ENCODE results near the gene SLC6A19. TPM values are rescaled to one million over a fixed set of nuclear protein-coding genes. Genes with fewer than 3 reads are reported as not detected.

The SLC6A19 gene
- total RNA-seq, 2 donors from 2014 or later = not detected

GRCh38 chr5:1222621-1223277, 21.4 kb downstream of the SLC6A19 start:
- Histone ChIP-seq H3K27me3 (no peaks in the 10 kb centered on the region), H3K36me3 (no peaks in the 10 kb centered on the region), H3K9me3 (no peaks in the 10 kb centered on the region), H3K4me3 (no peak overlapping the region), H3K4me1 (no peaks in the 10 kb centered on the region), H3K27ac (no peak overlapping the region)
- TF ChIP-seq CTCF (IDR thresholded peaks at IDR 0.05) = no peak
- DNase-seq (ENCODE audit: low spot score) = no peak

GRCh38 chr5:1223278-1223670, 21.9 kb downstream of the SLC6A19 start:
- no peak for DNase-seq (ENCODE audit: low spot score)
- no peaks in the 10 kb centered on the region for H3K9me3 ChIP-seq
- no peaks in the 10 kb centered on the region for H3K36me3 ChIP-seq
- no peak for TF ChIP-seq CTCF (IDR thresholded peaks at IDR 0.05)
- H3K4me1 ChIP-seq = no peaks in the 10 kb centered on the region
- no peak overlapping the region for H3K27ac ChIP-seq
- H3K4me3 ChIP-seq = no peak overlapping the region
- no peaks in the 10 kb centered on the region for H3K27me3 ChIP-seq

GRCh38 chr5:1224631-1225030, 23.2 kb downstream of the SLC6A19 start:
- DNase-seq (ENCODE audit: low spot score) = no peak
- no peak for TF ChIP-seq CTCF (IDR thresholded peaks at IDR 0.05)
- H3K4me1 ChIP-seq = no peaks in the 10 kb centered on the region
- H3K27ac ChIP-seq = no peak overlapping the region
- H3K27me3 ChIP-seq = no peaks in the 10 kb centered on the region
- H3K4me3 ChIP-seq = no peak overlapping the region
- H3K36me3 ChIP-seq = no peaks in the 10 kb centered on the region
- H3K9me3 ChIP-seq = no peaks in the 10 kb centered on the region

- Histone ChIP-seq H3K27me3 (no peaks in the 10 kb centered on the region), H3K9me3 (no peaks in the 10 kb centered on the region), H3K36me3 (no peaks in the 10 kb centered on the region), H3K4me1 (no peaks in the 10 kb centered on the region), H3K27ac (no peak within 1 kb of the TSS), H3K4me3 (no peak within 1 kb of the TSS)
- TF ChIP-seq CTCF (IDR thresholded peaks at IDR 0.05) = no peak
- DNase-seq (ENCODE audit: low spot score) = no peak
Measured at GRCh38 chr5:1225081-1225480, 23.7 kb downstream of the SLC6A19 start, which contains the start of gene SLC6A18. Gene SLC6A18 (plus strand): TSS chr5:1225381. CDS start chr5:1225478, 97 bp downstream.

GRCh38 chr5:1226231-1226630, 24.8 kb downstream of the SLC6A19 start:
- no peak overlapping the region for H3K27ac ChIP-seq
- H3K4me1 ChIP-seq = no peaks in the 10 kb centered on the region
- H3K36me3 ChIP-seq = no peaks in the 10 kb centered on the region
- TF ChIP-seq CTCF (IDR thresholded peaks at IDR 0.05) = no peak
- H3K4me3 ChIP-seq = no peak overlapping the region
- H3K9me3 ChIP-seq = no peaks in the 10 kb centered on the region
- no peaks in the 10 kb centered on the region for H3K27me3 ChIP-seq
- no peak for DNase-seq (ENCODE audit: low spot score)

All from right atrium auricular region (tissue), 2 donors.